Endothelial cell of umbilical vein (primary cell): ENCODE results near the gene TRAK1. TPM values are rescaled to one million over a fixed set of nuclear protein-coding genes. Genes with fewer than 3 reads are reported as not detected.

Source experiments
- BruUV-seq: library from RNA; stranded (reverse); fragments of 400-500 nt; replicated peaks from 2 replicates; lab custom pipeline; 2021; lab: Mats Ljungman, UMichigan
- CTCF ChIA-PET: fragments of 300-600, 350-600 bp; sonication (Branson Sonifier 250); formaldehyde crosslinking; loops from one replicate; lab custom pipeline; 2021; ENCODE audit warnings: antibody characterized with exemption, inconsistent platforms; lab: Charles Lee
- POLR2A ChIA-PET: fragments of 300-600, 350-600 bp; sonication (Branson Sonifier 250); formaldehyde crosslinking; loops from one replicate; lab custom pipeline; 2021; ENCODE audit warnings: antibody characterized with exemption, inconsistent platforms; lab: Charles Lee
- DNase-seq: peaks from one replicate; pipeline ENCODE4 v3.0.0-alpha.2; 2011; ENCODE audit warnings: low read depth, low spot score
- FAIRE-seq: peaks from 2 replicates; lab custom pipeline; 2011; peaks lifted over from hg19 to GRCh38; lab: Jason Lieb, UNC
- H2AFZ ChIP-seq: 2 replicates; pipeline ENCODE4 v1.6.0; 2012; ENCODE audit warnings: low read depth, low read length, control low read depth, inconsistent platforms
- H3K27ac ChIP-seq: 2 replicates; pipeline ENCODE4 v1.5.1; 2011; ENCODE audit warnings: low read depth, mild to moderate bottlenecking, control low read depth, low read length, moderate library complexity; ENCODE audit not compliant: insufficient read depth
- H3K27me3 ChIP-seq, 2 experiments: 2 replicates each; pipeline versions ENCODE4 v1.6.0 to v1.6.1; 2011; ENCODE audit warnings: low read length in 2 of 2, mixed read lengths in 1 of 2; ENCODE audit not compliant: control insufficient read depth in 2 of 2, insufficient read depth in 2 of 2
- H3K36me3 ChIP-seq, 2 experiments: 2 replicates in 1 of 2; 3 replicates in 1 of 2; pipeline ENCODE4 v1.5.1; 2011; ENCODE audit warnings: low read length in 2 of 2, mild to moderate bottlenecking in 1 of 2, moderate library complexity in 1 of 2; ENCODE audit not compliant: control insufficient read depth in 2 of 2, insufficient read depth in 2 of 2; ENCODE audit errors: extremely low read depth in 1 of 2
- H3K4me1 ChIP-seq: 3 replicates; pipeline ENCODE4 v1.5.1; 2011; ENCODE audit warnings: mild to moderate bottlenecking, low read length; ENCODE audit not compliant: control insufficient read depth, insufficient read depth; ENCODE audit errors: extremely low read depth
- H3K4me2 ChIP-seq: 2 replicates; pipeline ENCODE4 v1.6.1; 2011; ENCODE audit warnings: low read length, control low read depth, mixed read lengths; ENCODE audit not compliant: insufficient read depth
- H3K4me3 ChIP-seq, 3 experiments: fragments of 200-600 bp in 1 of 3; sonication (generic), shearing (Covaris generic) in 1 of 3; replicated peaks in 1 of 3; 2 replicates each; pipeline ENCODE4 v1.5.1; 2011 to 2016; ENCODE audit warnings: control low read depth in 3 of 3, low read length in 3 of 3, mild to moderate bottlenecking in 2 of 3, inconsistent platforms in 1 of 3, low read depth in 1 of 3, moderate library complexity in 1 of 3; ENCODE audit not compliant: insufficient read depth in 1 of 3
- H3K79me2 ChIP-seq: 2 replicates; pipeline ENCODE4 v1.6.0; 2012; ENCODE audit warnings: low read length, inconsistent platforms; ENCODE audit not compliant: control insufficient read depth, insufficient read depth
- H3K9ac ChIP-seq: replicated peaks from 2 replicates; pipeline ENCODE3; 2011; ENCODE audit warnings: low read length, control low read depth; ENCODE audit not compliant: insufficient read depth; ENCODE audit errors: extremely low read depth
- H3K9me1 ChIP-seq: replicated peaks from 3 replicates; pipeline ENCODE4 v1.6.0; 2011; ENCODE audit warnings: mild to moderate bottlenecking, low read length; ENCODE audit not compliant: control insufficient read depth, insufficient read depth; ENCODE audit errors: extremely low read depth
- H3K9me3 ChIP-seq: replicated peaks from 2 replicates; pipeline ENCODE4 v1.5.1; 2012; ENCODE audit warnings: low read length, inconsistent platforms; ENCODE audit not compliant: control insufficient read depth, insufficient read depth
- H4K20me1 ChIP-seq: replicated peaks from 2 replicates; pipeline ENCODE3; 2011; ENCODE audit warnings: mild to moderate bottlenecking, low read length; ENCODE audit not compliant: control insufficient read depth, insufficient read depth; ENCODE audit errors: extremely low read depth
- CTCF ChIP-seq, 2 donors: IDR thresholded peaks; 1 replicate in 1 of 2; 2 replicates in 1 of 2; pipeline ENCODE4 v1.5.1; 2011; ENCODE audit warnings: low read length in 2 of 2, mild to moderate bottlenecking in 2 of 2, moderate library complexity in 2 of 2, control low read depth in 1 of 2, inconsistent platforms in 1 of 2, low read depth in 1 of 2; ENCODE audit not compliant: insufficient read depth in 1 of 2; ENCODE audit errors: extremely low read depth in 1 of 2
- EZH2 ChIP-seq: IDR thresholded peaks from 2 replicates; pipeline ENCODE4 v1.6.1; 2012; ENCODE audit warnings: borderline replicate concordance, low read depth, mild to moderate bottlenecking, moderate library complexity, low read length, inconsistent platforms; ENCODE audit not compliant: severe bottlenecking
- FOS ChIP-seq: IDR thresholded peaks from 2 replicates; pipeline ENCODE4 v1.6.1; 2011; ENCODE audit warnings: mild to moderate bottlenecking, low read length, moderate library complexity, borderline replicate concordance; ENCODE audit not compliant: insufficient read depth
- GATA2 ChIP-seq: IDR thresholded peaks from 2 replicates; pipeline ENCODE4 v1.7.0; 2011; ENCODE audit warnings: low read depth, mild to moderate bottlenecking, moderate library complexity, mixed read lengths, low read length; ENCODE audit not compliant: insufficient read length, insufficient read depth
- JUN ChIP-seq: IDR thresholded peaks from 2 replicates; pipeline ENCODE4 v1.6.1; 2011; ENCODE audit warnings: borderline replicate concordance, low read depth; ENCODE audit not compliant: insufficient read length, insufficient read depth
- MAX ChIP-seq: IDR thresholded peaks from 2 replicates; pipeline ENCODE4 v1.6.1; 2011; ENCODE audit not compliant: insufficient read depth, insufficient read length
- MYC ChIP-seq: IDR thresholded peaks from one replicate; pipeline ENCODE4 v1.6.1; 2011; ENCODE audit warnings: mild to moderate bottlenecking, low read depth, low read length
- POLR2A ChIP-seq: IDR thresholded peaks from 2 replicates; pipeline ENCODE4 v1.6.1; 2012; ENCODE audit warnings: low read depth, mild to moderate bottlenecking, control low read depth, low read length
- POLR2AphosphoS5 ChIP-seq: IDR thresholded peaks from 2 replicates; pipeline ENCODE4 v1.6.1; 2012; ENCODE audit warnings: low read depth, mild to moderate bottlenecking, control low read depth, low read length, moderate library complexity; ENCODE audit not compliant: insufficient read depth
- dilution Hi-C: fragments of 300-500 bp; cut with MboI; formaldehyde crosslinking; loops from one replicate; pipeline ENCODE4 v1.15.0; 2019; ENCODE audit warnings: low sequenced_read_pairs; ENCODE audit not compliant: extremely low pct_ligation_motif_present
- intact Hi-C: fragments of 100-400 bp; cut with micrococcal nuclease; formaldehyde crosslinking; loops from one replicate; pipeline ENCODE4 v1.10.0; 2022
- polyA plus RNA-seq, 4 experiments: library from polyadenylated mRNA; depleted of rRNA in 3 of 4; stranded (reverse) in 3 of 4; unstranded in 1 of 4; fragments of >200 nt; gene quantifications; 2 replicates each; pipeline versions ENCODE4 v1.2.1 to v1.2.3, GENCODE V29; 2011 to 2012; ENCODE audit warnings: missing spikeins in 1 of 4
- total RNA-seq: library from RNA; stranded (reverse); gene quantifications from 2 replicates; pipeline ENCODE4 v1.2.3, GENCODE V29; 2021

Gene TRAK1
- total and polyA plus RNA-seq, 2 donors (not counting 3 experiments of a cell fraction or from before 2014, with no cell fraction given) = 38.5 to 59.6 TPM

- Histone ChIP-seq H3K9me3 (no peaks in the 10 kb centered on the region), H2AFZ (no peak overlapping the region), H3K9me1 (no peaks in the 10 kb centered on the region), H3K27me3 (no peaks in the 10 kb centered on the region), H3K79me2 (peaks cover 3% of the 10 kb centered on the region), H3K27ac (no peak overlapping the region), H4K20me1 (no peaks in the 10 kb centered on the region), H3K4me3 (no peak overlapping the region), H3K9ac (no peak overlapping the region), H3K36me3 (peaks cover 0 to 2% of the 10 kb centered on the region in 2 experiments), H3K4me1 (no peaks in the 10 kb centered on the region), H3K4me2 (no peak overlapping the region)
- FAIRE-seq (no peak), DNase-seq (no peak)
- dilution Hi-C loops = no loop called here
- intact Hi-C loops = no loop called here
- TF ChIP-seq POLR2A (no peak), FOS (no peak), POLR2AphosphoS5 (no peak), CTCF (IDR thresholded peaks at IDR 0.05; ENCODE audit: extremely low read depth in 1 of 2, insufficient read depth in 1 of 2, low read depth in 1 of 2, low read length in 2 of 2) (no peak), GATA2 (no peak), MAX (no peak), JUN (no peak), MYC (no peak), EZH2 (no peak)
- no TSS peak for BruUV-seq
- ChIA-PET CTCF (interaction anchor here (1.1 to 2.6 kb wide), 2 partner anchors 12 to 62 kb away, joined by 6 to 16 read pairs; no protein-coding TSS in a partner anchor), POLR2A (no interaction called here)
These were observed 38.1 kb downstream of the TRAK1 start for GRCh38 chr3:42129014-42129953.
